ENCODE results near the gene TNNI2. TPM values are rescaled to one million over a fixed set of nuclear protein-coding genes. Genes with fewer than 3 reads are reported as not detected.
A peak's percentile ranks its signal among the peaks of the same experiment; 100 is the strongest.

The TNNI2 gene
- total and polyA plus RNA-seq, 2 experiments from 2014 or later: 0.73 to 5.5 TPM

DNA sequence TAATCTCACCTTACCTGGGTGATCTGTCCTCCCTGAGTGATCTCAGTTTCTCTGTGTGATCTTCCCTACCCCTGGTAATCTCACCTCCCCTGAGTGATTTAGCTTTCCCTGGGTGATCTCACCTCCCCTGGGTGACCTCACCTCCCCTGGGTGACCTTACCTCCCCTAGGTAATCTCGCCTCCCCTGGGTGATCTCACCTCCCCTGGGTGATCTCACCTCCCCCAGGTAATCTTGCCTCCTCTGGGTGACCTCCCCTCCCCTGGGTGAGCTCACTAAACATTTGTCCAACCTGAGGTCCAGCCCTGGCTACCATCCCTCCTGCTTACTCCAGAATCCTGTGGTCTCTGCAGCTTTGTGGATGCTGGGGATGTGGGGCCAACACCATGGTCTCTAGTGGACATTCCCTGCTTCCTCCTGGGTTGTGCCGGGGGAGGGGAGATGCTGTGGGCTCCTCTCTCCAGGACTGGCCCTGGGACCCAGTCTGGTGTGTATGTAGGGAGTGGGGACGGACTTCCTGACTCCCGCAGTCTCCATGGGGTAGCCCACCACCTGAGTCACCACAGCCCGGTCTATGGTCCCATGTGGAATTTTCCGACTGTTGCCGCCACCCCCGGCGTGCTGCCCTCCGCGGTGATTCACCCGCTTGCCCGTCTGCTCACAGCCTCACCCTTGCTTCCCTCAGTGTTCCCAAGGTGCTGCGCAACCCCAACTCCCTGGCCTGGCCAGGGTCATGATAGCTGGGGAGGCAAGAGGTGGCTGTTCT lies 24.0 kb downstream of the TNNI2 start:
- Histone ChIP-seq H3K9me3 (ENCODE audit: low read depth) (no peaks in the 10 kb centered on the region), H4K20me1 (ENCODE audit: insufficient read depth, poor library complexity, severe bottlenecking) (no peaks in the 10 kb centered on the region), H3K4me1 (ENCODE audit: insufficient read depth) (peaks cover 18% of the 10 kb centered on the region), H3K9me2 (replicated peaks; ENCODE audit: insufficient read depth) (no peaks in the 10 kb centered on the region), H3K79me2 (no peaks in the 10 kb centered on the region), H3K27ac (no peak overlapping the region), H3K4me2 (no peak overlapping the region), H3K4me3 (no peak overlapping the region), H3K27me3 (no peaks in the 10 kb centered on the region), H2AFZ (no peak overlapping the region), H3K36me3 (replicated peaks; ENCODE audit: insufficient read depth, low read depth) (no peaks in the 10 kb centered on the region)
- DNase-seq (ENCODE audit: low spot score): no peak
- WGBS (ENCODE audit: low lambda C conversion rate, missing lambda C conversion rate): 91% methylated on average over 14 of the region's 14 CpGs
- TF ChIP-seq EZH2 (IDR thresholded peaks at IDR 0.05; ENCODE audit: borderline replicate concordance) (no peak), EZH2phosphoT487 (IDR thresholded peaks at IDR 0.05; ENCODE audit: low read depth, severe bottlenecking, unreplicated experiment) (no peak)
- TF ChIP-seq, protein P1, sequence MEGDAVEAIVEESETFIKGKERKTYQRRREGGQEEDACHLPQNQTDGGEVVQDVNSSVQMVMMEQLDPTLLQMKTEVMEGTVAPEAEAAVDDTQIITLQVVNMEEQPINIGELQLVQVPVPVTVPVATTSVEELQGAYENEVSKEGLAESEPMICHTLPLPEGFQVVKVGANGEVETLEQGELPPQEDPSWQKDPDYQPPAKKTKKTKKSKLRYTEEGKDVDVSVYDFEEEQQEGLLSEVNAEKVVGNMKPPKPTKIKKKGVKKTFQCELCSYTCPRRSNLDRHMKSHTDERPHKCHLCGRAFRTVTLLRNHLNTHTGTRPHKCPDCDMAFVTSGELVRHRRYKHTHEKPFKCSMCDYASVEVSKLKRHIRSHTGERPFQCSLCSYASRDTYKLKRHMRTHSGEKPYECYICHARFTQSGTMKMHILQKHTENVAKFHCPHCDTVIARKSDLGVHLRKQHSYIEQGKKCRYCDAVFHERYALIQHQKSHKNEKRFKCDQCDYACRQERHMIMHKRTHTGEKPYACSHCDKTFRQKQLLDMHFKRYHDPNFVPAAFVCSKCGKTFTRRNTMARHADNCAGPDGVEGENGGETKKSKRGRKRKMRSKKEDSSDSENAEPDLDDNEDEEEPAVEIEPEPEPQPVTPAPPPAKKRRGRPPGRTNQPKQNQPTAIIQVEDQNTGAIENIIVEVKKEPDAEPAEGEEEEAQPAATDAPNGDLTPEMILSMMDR (IDR thresholded peaks at IDR 0.05; ENCODE audit: poor library complexity): no peak

DNA sequence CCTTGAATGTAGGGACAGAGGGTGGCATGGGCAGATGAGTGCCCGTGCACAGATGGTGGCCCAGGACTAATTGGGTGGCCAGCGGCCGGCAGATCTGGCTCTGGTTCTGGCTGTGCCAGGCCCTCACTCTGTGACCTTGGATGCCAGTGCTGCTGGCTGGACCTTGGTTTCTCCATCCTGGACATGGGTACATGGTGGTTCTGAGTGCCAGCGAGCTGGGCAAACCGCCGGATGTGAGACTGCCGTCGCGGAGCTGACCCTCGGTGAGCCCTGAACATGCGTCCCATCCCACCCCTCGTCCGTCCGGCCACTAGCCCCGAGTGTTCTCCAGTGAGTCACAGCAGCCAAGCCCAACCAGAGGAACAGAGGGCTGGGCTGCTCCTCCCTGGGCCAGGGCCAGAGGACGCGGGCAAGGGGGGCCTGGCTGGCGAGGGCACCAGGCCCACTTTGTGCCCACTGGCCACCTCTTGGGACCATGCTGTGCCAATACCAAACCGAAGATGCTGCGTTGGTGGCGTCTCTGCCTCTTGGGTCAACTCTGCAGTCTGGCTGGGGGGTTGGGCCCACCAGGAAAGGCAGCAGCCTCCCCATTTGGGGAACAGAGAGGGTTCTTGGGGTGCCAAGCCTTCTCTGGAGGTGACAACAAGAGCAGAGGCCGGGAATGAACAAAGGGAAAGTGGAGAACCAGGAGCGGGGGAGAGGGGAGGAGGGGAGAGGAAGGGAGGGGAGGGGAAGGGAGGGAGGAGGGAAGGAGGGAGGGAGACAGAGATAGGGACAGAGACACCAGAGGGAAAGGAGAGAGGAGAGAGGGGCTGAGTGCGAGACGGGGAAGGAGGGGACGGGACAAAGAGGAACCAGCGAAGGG lies 24.8 kb downstream of the TNNI2 start:
- Histone ChIP-seq H3K79me2 (no peaks in the 10 kb centered on the region), H3K27me3 (no peaks in the 10 kb centered on the region), H3K27ac (peak overlapping the region; percentile 77), H3K9me2 (replicated peaks; ENCODE audit: insufficient read depth) (no peaks in the 10 kb centered on the region), H3K4me1 (ENCODE audit: insufficient read depth) (peaks cover 18% of the 10 kb centered on the region), H3K9me3 (ENCODE audit: low read depth) (no peaks in the 10 kb centered on the region), H3K4me2 (peak overlapping the region; percentile 58), H4K20me1 (ENCODE audit: insufficient read depth, poor library complexity, severe bottlenecking) (no peaks in the 10 kb centered on the region), H3K36me3 (replicated peaks; ENCODE audit: insufficient read depth, low read depth) (no peaks in the 10 kb centered on the region), H2AFZ (no peak overlapping the region), H3K4me3 (no peak overlapping the region)
- 52% methylated on average over 23 of the region's 27 CpGs for WGBS (ENCODE audit: low lambda C conversion rate, missing lambda C conversion rate)
- TF ChIP-seq EZH2 (IDR thresholded peaks at IDR 0.05; ENCODE audit: borderline replicate concordance): no peak
- no peak for TF ChIP-seq EZH2phosphoT487 (IDR thresholded peaks at IDR 0.05; ENCODE audit: low read depth, severe bottlenecking, unreplicated experiment)
- TF ChIP-seq, protein P1 (IDR thresholded peaks at IDR 0.05; ENCODE audit: poor library complexity): no peak
- peak; percentile 64 for DNase-seq (ENCODE audit: low spot score)

DNA sequence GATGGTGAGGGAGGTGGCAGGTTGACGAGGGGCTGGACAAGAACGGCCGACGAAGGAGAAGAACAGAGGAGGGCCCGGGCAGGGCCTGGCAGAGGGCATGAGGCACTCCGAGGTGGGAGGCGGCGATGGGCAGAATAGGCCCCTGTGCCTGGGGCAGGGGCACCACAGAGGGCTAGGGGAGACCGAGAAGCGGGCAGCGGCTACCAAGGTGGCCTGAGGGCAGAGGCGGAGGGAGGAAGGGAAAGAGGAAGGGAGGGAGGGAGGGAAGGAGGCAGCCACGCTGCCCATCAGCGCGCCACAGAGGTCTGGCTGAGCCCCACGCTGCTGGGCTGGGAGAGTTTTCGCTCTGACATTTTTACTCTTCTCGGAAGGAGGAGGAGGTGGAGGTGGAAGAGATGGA lies 25.4 kb downstream of the TNNI2 start:
- Histone ChIP-seq H3K4me3 (no peak overlapping the region), H3K27me3 (no peaks in the 10 kb centered on the region), H3K4me2 (peak overlapping the region; percentile 58), H3K9me2 (replicated peaks; ENCODE audit: insufficient read depth) (no peaks in the 10 kb centered on the region), H3K36me3 (replicated peaks; ENCODE audit: insufficient read depth, low read depth) (no peaks in the 10 kb centered on the region), H2AFZ (no peak overlapping the region), H3K4me1 (ENCODE audit: insufficient read depth) (peaks cover 18% of the 10 kb centered on the region), H3K9me3 (ENCODE audit: low read depth) (no peaks in the 10 kb centered on the region), H3K27ac (peak overlapping the region; percentile 77), H4K20me1 (ENCODE audit: insufficient read depth, poor library complexity, severe bottlenecking) (no peaks in the 10 kb centered on the region), H3K79me2 (no peaks in the 10 kb centered on the region)
- TF ChIP-seq, protein P1 (IDR thresholded peaks at IDR 0.05; ENCODE audit: poor library complexity): no peak
- TF ChIP-seq EZH2phosphoT487 (IDR thresholded peaks at IDR 0.05; ENCODE audit: low read depth, severe bottlenecking, unreplicated experiment) (no peak), EZH2 (IDR thresholded peaks at IDR 0.05; ENCODE audit: borderline replicate concordance) (no peak)
- 76% methylated on average over 8 of the region's 18 CpGs for WGBS (ENCODE audit: low lambda C conversion rate, missing lambda C conversion rate)
- DNase-seq (ENCODE audit: low spot score): no peak

Data from hepatocyte (in vitro differentiated cells).